IPS-NIHi11 (cell line): ENCODE data around the gene IL1R2.
A peak's percentile ranks its signal among the peaks of the same experiment; 100 is the strongest.
"Not testable (repeated sequence)": the region's sequence is repeated elsewhere in the genome, so short reads cannot be mapped to it uniquely, and the experiment has no call there.

Experiments used
- DNase-seq: peaks from one replicate; pipeline ENCODE4 v3.0.0; 2012; ENCODE audit warnings: mixed read lengths, low spot score

Gene IL1R2

GRCh38 chr2:102061962-102062795 lies 70.4 kb downstream of the IL1R2 start:
- no peak for DNase-seq

- no peak for DNase-seq
Observed at GRCh38 chr2:102062802-102063201, 71.0 kb downstream of the IL1R2 start.

GRCh38 chr2:102063487-102063911 lies 71.7 kb downstream of the IL1R2 start:
- DNase-seq = no peak

- DNase-seq = peak; percentile 71
Observed at GRCh38 chr2:102063941-102064678, 72.3 kb downstream of the IL1R2 start.

GRCh38 chr2:102064679-102065674 lies 73.2 kb downstream of the IL1R2 start:
- no peak for DNase-seq

GRCh38 chr2:102065675-102066252 lies 74.0 kb downstream of the IL1R2 start:
- DNase-seq = no peak

- no peak for DNase-seq
Observed at GRCh38 chr2:102066554-102066953, 74.8 kb downstream of the IL1R2 start.

GRCh38 chr2:102068126-102068525 lies 76.4 kb downstream of the IL1R2 start:
- not testable (repeated sequence) for DNase-seq

GRCh38 chr2:102069311-102069974 lies 77.7 kb downstream of the IL1R2 start:
- no peak for DNase-seq

GRCh38 chr2:102070058-102070642 lies 78.4 kb downstream of the IL1R2 start:
- no peak for DNase-seq

GRCh38 chr2:102072741-102073140 lies 81.0 kb downstream of the IL1R2 start:
- no peak for DNase-seq

- no peak for DNase-seq
Observed at GRCh38 chr2:102073168-102073724, 81.5 kb downstream of the IL1R2 start.

GRCh38 chr2:102074152-102074783 lies 82.5 kb downstream of the IL1R2 start:
- DNase-seq = no peak

GRCh38 chr2:102075479-102075878 lies 83.7 kb downstream of the IL1R2 start:
- no peak for DNase-seq

GRCh38 chr2:102076512-102076911 lies 84.8 kb downstream of the IL1R2 start:
- DNase-seq = no peak
